ENCODE data around the gene DPEP2NB.

The DPEP2NB gene

GRCh38 chr16:67993207-67994039 lies 22.3 kb downstream of the DPEP2NB start:
- Histone ChIP-seq H3K36me3 (replicated peaks; ENCODE audit: low read depth, low read length) (no peaks in the 10 kb centered on the region), H3K27ac (ENCODE audit: low read length) (peak overlapping the region; percentile 29), H3K4me2 (ENCODE audit: low read length) (peak overlapping the region; percentile 97), H4K20me1 (ENCODE audit: insufficient read depth, low read length) (no peaks in the 10 kb centered on the region), H3K9ac (ENCODE audit: low read length) (peak overlapping the region; percentile 72), H3K4me3 (ENCODE audit: low read length) (peak overlapping the region; percentile 73), H3K79me2 (ENCODE audit: low read length) (no peaks in the 10 kb centered on the region), H3K27me3 (ENCODE audit: low read depth, low read length) (no peaks in the 10 kb centered on the region), H3K4me1 (ENCODE audit: low read length) (peaks cover 54% of the 10 kb centered on the region), H2AFZ (ENCODE audit: low read depth, low read length) (peak overlapping the region; percentile 96), H3K9me3 (ENCODE audit: insufficient read depth, low read length) (no peaks in the 10 kb centered on the region)
- TF ChIP-seq CTCF (IDR thresholded peaks at IDR 0.05; ENCODE audit: low read depth, low read length) = peak; percentile 83
- no peak for TF ChIP-seq EZH2phosphoT487 (IDR thresholded peaks at IDR 0.05; ENCODE audit: low read depth)

- Histone ChIP-seq H3K4me2 (ENCODE audit: low read length) (peak overlapping the region; percentile 97), H2AFZ (ENCODE audit: low read depth, low read length) (peak overlapping the region; percentile 96; the same call in 1 of the 2 replicates), H3K36me3 (replicated peaks; ENCODE audit: low read depth, low read length) (no peaks in the 10 kb centered on the region), H3K27ac (ENCODE audit: low read length) (no peak overlapping the region), H4K20me1 (ENCODE audit: insufficient read depth, low read length) (no peaks in the 10 kb centered on the region), H3K27me3 (ENCODE audit: low read depth, low read length) (no peaks in the 10 kb centered on the region), H3K9ac (ENCODE audit: low read length) (peak overlapping the region; percentile 49; the same call in 1 of the 2 replicates), H3K79me2 (ENCODE audit: low read length) (no peaks in the 10 kb centered on the region), H3K4me1 (ENCODE audit: low read length) (peaks cover 54% of the 10 kb centered on the region), H3K9me3 (ENCODE audit: insufficient read depth, low read length) (no peaks in the 10 kb centered on the region), H3K4me3 (ENCODE audit: low read length) (peak overlapping the region; percentile 73)
- no peak for TF ChIP-seq CTCF (IDR thresholded peaks at IDR 0.05; ENCODE audit: low read depth, low read length)
- no peak for TF ChIP-seq EZH2phosphoT487 (IDR thresholded peaks at IDR 0.05; ENCODE audit: low read depth)
These were observed 23.0 kb downstream of the DPEP2NB start for GRCh38 chr16:67992661-67993206.

GRCh38 chr16:67990018-67990386 lies 25.7 kb downstream of the DPEP2NB start:
- H3K9ac ChIP-seq (ENCODE audit: low read length) = no peak overlapping the region
- H3K36me3 ChIP-seq (replicated peaks; ENCODE audit: low read depth, low read length) = no peaks in the 10 kb centered on the region
- H2AFZ ChIP-seq (ENCODE audit: low read depth, low read length) = peak overlapping the region; percentile 26; the same call in 1 of the 2 replicates
- no peak for TF ChIP-seq EZH2phosphoT487 (IDR thresholded peaks at IDR 0.05; ENCODE audit: low read depth)
- TF ChIP-seq CTCF (IDR thresholded peaks at IDR 0.05; ENCODE audit: low read depth, low read length) = no peak
- H3K9me3 ChIP-seq (ENCODE audit: insufficient read depth, low read length) = no peaks in the 10 kb centered on the region
- H3K79me2 ChIP-seq (ENCODE audit: low read length) = no peaks in the 10 kb centered on the region
- H3K4me1 ChIP-seq (ENCODE audit: low read length) = peaks cover 51% of the 10 kb centered on the region
- no peaks in the 10 kb centered on the region for H3K27me3 ChIP-seq (ENCODE audit: low read depth, low read length)
- no peaks in the 10 kb centered on the region for H4K20me1 ChIP-seq (ENCODE audit: insufficient read depth, low read length)
- no peak overlapping the region for H3K4me3 ChIP-seq (ENCODE audit: low read length)
- H3K4me2 ChIP-seq (ENCODE audit: low read length) = peak overlapping the region; percentile 38
- H3K27ac ChIP-seq (ENCODE audit: low read length) = peak overlapping the region; percentile 33

- peaks cover 56% of the 10 kb centered on the region for H3K4me1 ChIP-seq (ENCODE audit: low read length)
- H4K20me1 ChIP-seq (ENCODE audit: insufficient read depth, low read length) = no peaks in the 10 kb centered on the region
- peak overlapping the region; percentile 1; the same call in 1 of the 2 replicates for H3K9ac ChIP-seq (ENCODE audit: low read length)
- H3K9me3 ChIP-seq (ENCODE audit: insufficient read depth, low read length) = no peaks in the 10 kb centered on the region
- no peaks in the 10 kb centered on the region for H3K36me3 ChIP-seq (replicated peaks; ENCODE audit: low read depth, low read length)
- no peak for TF ChIP-seq EZH2phosphoT487 (IDR thresholded peaks at IDR 0.05; ENCODE audit: low read depth)
- no peak for TF ChIP-seq CTCF (IDR thresholded peaks at IDR 0.05; ENCODE audit: low read depth, low read length)
- H3K27ac ChIP-seq (ENCODE audit: low read length) = peak overlapping the region; percentile 33
- no peak overlapping the region for H3K4me3 ChIP-seq (ENCODE audit: low read length)
- H2AFZ ChIP-seq (ENCODE audit: low read depth, low read length) = peak overlapping the region; percentile 26; the same call in 1 of the 2 replicates
- no peaks in the 10 kb centered on the region for H3K27me3 ChIP-seq (ENCODE audit: low read depth, low read length)
- H3K79me2 ChIP-seq (ENCODE audit: low read length) = no peaks in the 10 kb centered on the region
- peak overlapping the region; percentile 38 for H3K4me2 ChIP-seq (ENCODE audit: low read length)
These were observed 26.2 kb downstream of the DPEP2NB start for GRCh38 chr16:67989322-67990017.

All from OCI-LY3 (cell line).